AG10803 (cell line): ENCODE data around the gene SAYSD1.

Experiments used
- DNase-seq: peaks from one replicate; pipeline ENCODE4 v3.0.0; 2010; ENCODE audit warnings: low read depth
- H3K4me3 ChIP-seq: 2 replicates; pipeline ENCODE4 v1.5.1; 2011; ENCODE audit warnings: mild to moderate bottlenecking, low read length, control low read depth
- CTCF ChIP-seq: conservative IDR thresholded peaks from 2 replicates; pipeline ENCODE4 v1.5.1; 2011; ENCODE audit warnings: mild to moderate bottlenecking, low read length, control low read depth, inconsistent platforms

Gene SAYSD1

GRCh38 chr6:39108041-39108839, 6.7 kb downstream of the SAYSD1 start:
- no peak for DNase-seq
- TF ChIP-seq CTCF, result no peak

GRCh38 chr6:39107641-39108040, 7.3 kb downstream of the SAYSD1 start:
- H3K4me3 ChIP-seq, result no peak overlapping the region
- TF ChIP-seq CTCF, result no peak
- DNase-seq, result no peak

More at GRCh38 chr6:39108041-39108839, 6.7 kb downstream of the SAYSD1 start:
- no peak overlapping the region for H3K4me3 ChIP-seq

- no peak overlapping the region for H3K4me3 ChIP-seq
- no peak for DNase-seq
- TF ChIP-seq CTCF, result no peak
Measured at GRCh38 chr6:39107034-39107433, 8.0 kb downstream of the SAYSD1 start.

- DNase-seq, result no peak
- no peak overlapping the region for H3K4me3 ChIP-seq
- TF ChIP-seq CTCF, result no peak
Measured at GRCh38 chr6:39104528-39104927, 10.5 kb downstream of the SAYSD1 start.

GRCh38 chr6:39102821-39103136, 12.2 kb downstream of the SAYSD1 start:
- no peak for DNase-seq
- H3K4me3 ChIP-seq, result no peak overlapping the region
- no peak for TF ChIP-seq CTCF

GRCh38 chr6:39102071-39102820, 12.7 kb downstream of the SAYSD1 start:
- peak; percentile 72 for DNase-seq

More at GRCh38 chr6:39102071-39102820, 12.7 kb downstream of the SAYSD1 start:
- TF ChIP-seq CTCF, result peak; percentile 24
- H3K4me3 ChIP-seq, result no peak overlapping the region
